GM18502 (cell line): ENCODE data around the gene TTC19.
A peak's percentile ranks its signal among the peaks of the same experiment; 100 is the strongest.
"Not testable (repeated sequence)": the region's sequence is repeated elsewhere in the genome, so short reads cannot be mapped to it uniquely, and the experiment has no call there.

ENCODE experiments used
- ATAC-seq: cut with Tn5 transposase; IDR thresholded peaks from one replicate; pipeline ENCODE4 v1.9.1; 2021; ENCODE audit warnings: mild to moderate bottlenecking; ENCODE audit not compliant: unreplicated experiment, poor library complexity

TTC19 gene

GRCh38 chr17:15971882-15972281 lies 27.7 kb upstream of the TTC19 start:
- ATAC-seq, result no peak

GRCh38 chr17:15972497-15972951 lies 27.1 kb upstream of the TTC19 start:
- ATAC-seq, result no peak

- no peak for ATAC-seq
Measured at GRCh38 chr17:15973016-15973415, 26.6 kb upstream of the TTC19 start.

GRCh38 chr17:15973834-15974233 lies 25.8 kb upstream of the TTC19 start:
- ATAC-seq, result no peak

GRCh38 chr17:15977894-15978293 lies 21.7 kb upstream of the TTC19 start:
- no peak for ATAC-seq

- ATAC-seq, result no peak
Measured at GRCh38 chr17:15978606-15979005, 21.0 kb upstream of the TTC19 start.

GRCh38 chr17:15979013-15979412 lies 20.6 kb upstream of the TTC19 start:
- not testable (repeated sequence) for ATAC-seq

GRCh38 chr17:15981208-15981607 lies 18.4 kb upstream of the TTC19 start:
- ATAC-seq, result peak; percentile 93

GRCh38 chr17:15981646-15982580 lies 17.7 kb upstream of the TTC19 start:
- no peak for ATAC-seq

- no peak for ATAC-seq
Measured at GRCh38 chr17:15996322-15996721, 3.3 kb upstream of the TTC19 start.

- ATAC-seq, result no peak
Measured at GRCh38 chr17:15998031-15998562, 1.5 kb upstream of the TTC19 start.

- ATAC-seq, result peak; percentile 34
Measured at GRCh38 chr17:15999974-16000827, 577 bp downstream of the TTC19 start.

GRCh38 chr17:16001226-16001897 lies 1.7 kb downstream of the TTC19 start:
- ATAC-seq, result no peak

- no peak for ATAC-seq
Measured at GRCh38 chr17:16002708-16003260, 3.2 kb downstream of the TTC19 start.

GRCh38 chr17:16003841-16004240 lies 4.2 kb downstream of the TTC19 start:
- no peak for ATAC-seq

- ATAC-seq, result no peak
Measured at GRCh38 chr17:16005636-16006035, 6.0 kb downstream of the TTC19 start.

GRCh38 chr17:16007439-16007838 lies 7.8 kb downstream of the TTC19 start:
- no peak for ATAC-seq

- no peak for ATAC-seq
Measured at GRCh38 chr17:16013943-16014407, 14.4 kb downstream of the TTC19 start.

GRCh38 chr17:16019347-16019746 lies 19.7 kb downstream of the TTC19 start:
- no peak for ATAC-seq

GRCh38 chr17:16023881-16024280 lies 24.3 kb downstream of the TTC19 start:
- ATAC-seq, result no peak
